HFF-Myc (cell line): ENCODE measurements around the gene DOCK4.
A peak's percentile ranks its signal among the peaks of the same experiment; 100 is the strongest.

Experiments used
- DNase-seq: peaks from one replicate; pipeline ENCODE4 v3.0.0-alpha.2; 2011; ENCODE audit warnings: low read depth; ENCODE audit errors: extremely low read depth
- H3K4me3 ChIP-seq: replicated peaks from 2 replicates; pipeline ENCODE4 v1.5.1; 2011; ENCODE audit warnings: low read depth, mild to moderate bottlenecking, control low read depth, low read length
- TF ChIP-seq, protein P1 (sequence below): IDR thresholded peaks from 2 replicates; pipeline ENCODE4 v1.5.1; 2012; ENCODE audit warnings: mild to moderate bottlenecking, low read depth, low read length, control low read depth; ENCODE audit errors: missing control alignments

DOCK4 gene

DNA sequence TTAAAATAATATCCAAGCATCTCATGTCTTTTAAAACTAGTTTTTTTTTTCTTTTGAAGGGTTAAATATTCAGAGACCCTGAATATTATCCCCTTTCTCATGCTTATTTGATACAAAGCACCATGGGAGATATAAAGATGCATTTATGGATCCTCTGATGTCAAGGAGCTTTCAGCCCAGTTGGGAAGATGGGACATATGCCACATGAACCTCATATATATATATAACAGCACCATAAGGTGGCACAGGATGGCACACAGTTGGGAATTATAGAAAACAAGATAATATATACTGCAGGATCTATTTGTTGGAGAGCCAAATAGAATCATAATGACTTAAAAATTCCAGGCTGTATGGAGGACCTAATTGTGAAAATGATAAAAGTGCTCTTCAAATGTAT, 458.5 kb downstream of the DOCK4 start:
- TF ChIP-seq, protein P1, sequence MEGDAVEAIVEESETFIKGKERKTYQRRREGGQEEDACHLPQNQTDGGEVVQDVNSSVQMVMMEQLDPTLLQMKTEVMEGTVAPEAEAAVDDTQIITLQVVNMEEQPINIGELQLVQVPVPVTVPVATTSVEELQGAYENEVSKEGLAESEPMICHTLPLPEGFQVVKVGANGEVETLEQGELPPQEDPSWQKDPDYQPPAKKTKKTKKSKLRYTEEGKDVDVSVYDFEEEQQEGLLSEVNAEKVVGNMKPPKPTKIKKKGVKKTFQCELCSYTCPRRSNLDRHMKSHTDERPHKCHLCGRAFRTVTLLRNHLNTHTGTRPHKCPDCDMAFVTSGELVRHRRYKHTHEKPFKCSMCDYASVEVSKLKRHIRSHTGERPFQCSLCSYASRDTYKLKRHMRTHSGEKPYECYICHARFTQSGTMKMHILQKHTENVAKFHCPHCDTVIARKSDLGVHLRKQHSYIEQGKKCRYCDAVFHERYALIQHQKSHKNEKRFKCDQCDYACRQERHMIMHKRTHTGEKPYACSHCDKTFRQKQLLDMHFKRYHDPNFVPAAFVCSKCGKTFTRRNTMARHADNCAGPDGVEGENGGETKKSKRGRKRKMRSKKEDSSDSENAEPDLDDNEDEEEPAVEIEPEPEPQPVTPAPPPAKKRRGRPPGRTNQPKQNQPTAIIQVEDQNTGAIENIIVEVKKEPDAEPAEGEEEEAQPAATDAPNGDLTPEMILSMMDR: no peak
- no peak overlapping the region for H3K4me3 ChIP-seq
- DNase-seq: no peak

DNA sequence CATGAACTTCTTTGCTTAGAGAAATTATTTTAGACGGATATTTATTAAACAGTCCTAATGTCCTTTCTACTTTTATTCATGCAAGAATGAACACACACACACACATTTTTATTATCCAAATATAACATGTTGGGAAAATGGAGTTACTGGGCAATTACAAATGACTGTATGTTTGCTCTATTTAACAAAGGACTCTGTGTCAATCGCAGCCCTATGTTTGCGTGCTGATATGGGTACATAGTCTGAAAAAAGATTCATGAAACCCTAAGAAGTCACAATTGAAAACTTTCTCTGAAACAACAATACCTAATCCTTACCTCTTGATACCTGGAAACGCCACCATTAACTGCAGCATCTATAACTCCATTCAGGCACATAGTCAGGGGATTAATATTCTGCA, 459.2 kb downstream of the DOCK4 start:
- TF ChIP-seq, protein P1: no peak
- no peak for DNase-seq
- H3K4me3 ChIP-seq: no peak overlapping the region

DNA sequence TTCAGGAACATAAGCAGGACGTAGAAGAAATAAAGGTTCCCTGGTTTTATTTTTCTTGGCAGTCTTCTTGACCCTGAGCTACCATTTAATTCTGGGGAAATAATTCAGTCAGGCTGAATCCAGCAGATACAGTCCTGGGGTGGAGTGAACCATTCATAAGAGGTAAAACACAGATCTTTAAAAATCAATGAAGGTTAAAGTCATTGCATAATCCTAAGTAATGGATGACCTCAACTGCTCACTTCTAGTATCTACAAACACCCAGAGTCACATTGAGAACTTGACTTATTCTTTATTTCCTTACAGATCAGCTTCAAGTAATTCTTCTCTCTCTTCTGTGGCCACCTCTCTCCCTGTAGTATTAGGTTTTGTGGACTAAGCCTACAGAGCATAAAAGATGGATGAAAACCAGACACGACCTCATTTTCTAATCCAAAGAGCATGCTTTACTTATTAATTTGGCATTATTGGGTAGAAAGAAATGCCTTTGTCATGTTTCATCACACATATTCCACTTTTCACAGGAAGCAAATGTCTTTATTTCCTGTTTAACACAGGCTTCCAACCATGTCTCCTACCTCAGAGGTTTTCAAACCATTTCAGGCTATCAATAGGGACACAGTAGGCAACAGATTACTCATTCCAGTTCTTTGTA, 461.6 kb downstream of the DOCK4 start:
- TF ChIP-seq, protein P1: no peak
- peak; percentile 44 for DNase-seq
- no peak overlapping the region for H3K4me3 ChIP-seq

DNA sequence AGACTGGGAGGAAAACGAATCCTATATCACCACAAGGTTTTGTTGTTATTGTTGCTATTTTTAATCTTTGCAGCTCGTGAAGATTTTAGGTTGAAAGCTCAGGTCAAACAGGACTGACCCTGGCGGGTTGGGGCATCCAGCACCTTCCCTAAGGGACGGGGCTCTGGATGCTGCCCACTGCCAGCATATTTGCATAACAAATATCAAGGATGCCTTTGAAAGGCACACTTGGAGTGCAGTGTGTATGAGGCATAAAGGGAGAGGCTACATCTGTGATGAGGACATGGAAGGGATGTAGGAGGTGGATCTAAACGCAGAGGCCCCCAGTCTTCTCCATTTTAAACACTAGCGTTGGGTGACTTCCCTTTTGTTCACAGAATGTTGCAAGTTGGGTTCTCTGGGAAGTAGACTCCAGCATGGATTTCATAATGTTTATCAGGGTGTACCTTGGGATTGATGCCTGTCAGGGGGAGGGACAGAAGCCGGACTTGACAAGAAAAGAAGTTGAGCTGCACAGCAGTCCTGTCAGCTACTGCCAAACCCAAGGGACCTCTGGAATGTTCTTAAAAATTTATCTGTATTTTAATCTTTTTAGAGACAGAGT, 462.9 kb downstream of the DOCK4 start:
- DNase-seq: no peak
- H3K4me3 ChIP-seq: no peak overlapping the region
- TF ChIP-seq, protein P1: no peak

DNA sequence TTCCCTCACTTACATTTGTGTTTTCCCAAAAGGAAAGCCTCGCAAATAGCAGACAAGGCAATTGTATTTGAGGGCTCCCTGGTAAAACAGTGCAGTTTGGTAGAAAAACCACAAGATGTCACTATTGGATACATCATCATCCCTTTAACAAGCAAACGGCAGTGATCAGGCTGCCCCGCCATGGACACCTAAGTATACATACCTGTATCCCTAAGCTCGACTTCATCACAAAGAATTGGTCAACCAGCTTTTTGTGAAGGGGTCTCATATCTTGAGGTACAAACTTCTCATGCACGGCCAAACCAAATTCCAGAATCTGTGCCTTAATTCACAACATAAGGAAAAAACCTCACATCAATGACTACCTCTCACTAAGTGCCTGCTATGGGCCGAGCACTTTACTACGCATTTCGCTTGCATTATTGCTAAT, 464.4 kb downstream of the DOCK4 start:
- no peak overlapping the region for H3K4me3 ChIP-seq
- TF ChIP-seq, protein P1: peak; percentile 60
- DNase-seq: peak; percentile 60

DNA sequence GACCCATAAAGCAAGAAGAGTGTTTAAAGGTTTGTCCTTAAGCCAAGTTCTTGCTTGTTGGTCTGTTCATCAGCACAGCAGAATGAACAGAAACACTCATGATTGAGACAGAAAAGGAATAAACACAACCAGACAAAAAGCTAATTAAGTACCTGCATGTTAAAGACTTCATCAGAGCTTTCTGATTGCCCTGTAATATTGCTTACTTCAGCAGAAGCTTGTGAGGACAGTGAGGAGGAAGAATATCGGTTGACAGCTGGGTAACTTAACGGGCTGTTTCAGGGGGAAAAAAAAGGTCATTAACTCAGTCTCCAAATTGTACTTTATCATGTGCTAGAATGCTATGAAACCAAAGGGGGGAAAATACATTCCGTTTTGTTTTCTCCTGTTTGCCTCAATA, 465.3 kb downstream of the DOCK4 start:
- no peak for DNase-seq
- no peak overlapping the region for H3K4me3 ChIP-seq
- TF ChIP-seq, protein P1: no peak

DNA sequence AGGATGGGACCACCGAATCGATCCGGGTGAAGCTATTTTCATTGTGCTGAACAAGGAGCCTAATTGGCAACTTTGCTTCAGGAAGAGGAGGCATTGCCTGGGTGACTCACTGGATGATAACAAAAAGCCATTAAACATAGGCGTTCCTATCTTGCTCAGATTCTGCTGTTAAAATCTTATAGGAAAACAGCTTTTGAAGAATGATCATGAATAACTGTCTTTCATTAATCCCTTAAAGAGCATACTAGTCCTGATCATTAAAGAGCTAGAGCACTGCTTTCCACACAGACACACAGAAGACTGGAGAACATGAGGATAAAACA, 469.7 kb downstream of the DOCK4 start:
- no peak for DNase-seq
- no peak overlapping the region for H3K4me3 ChIP-seq
- TF ChIP-seq, protein P1: no peak
